Mesothelial cell of epicardium (in vitro differentiated cells): ENCODE results near the gene MPPED1. TPM values are rescaled to one million over a fixed set of nuclear protein-coding genes. Genes with fewer than 3 reads are reported as not detected.

Source experiments
- DNase-seq, 2 experiments: peaks; one replicate each; pipeline ENCODE4 v3.0.0; 2021; ENCODE audit warnings: low spot score in 2 of 2; ENCODE audit not compliant: unreplicated experiment in 2 of 2
- H3K27ac Mint-ChIP-seq: 2 replicates; pipeline ENCODE4 v1.8.0; 2021; ENCODE audit warnings: mixed read lengths
- H3K27me3 Mint-ChIP-seq: 2 replicates; pipeline ENCODE4 v1.8.0; 2021; ENCODE audit warnings: low read depth, mixed read lengths
- H3K36me3 Mint-ChIP-seq: 2 replicates; pipeline ENCODE4 v1.8.0; 2021; ENCODE audit warnings: mixed read lengths
- H3K4me1 Mint-ChIP-seq: 2 replicates; pipeline ENCODE4 v1.8.0; 2021; ENCODE audit warnings: mixed read lengths
- H3K4me3 Mint-ChIP-seq: 2 replicates; pipeline ENCODE4 v1.8.0; 2021; ENCODE audit warnings: mild to moderate bottlenecking, moderate library complexity, mixed read lengths
- H3K9me3 Mint-ChIP-seq: 2 replicates; pipeline ENCODE4 v1.8.0; 2021; ENCODE audit warnings: mixed read lengths
- total RNA-seq: library from RNA; stranded (reverse); gene quantifications from 3 replicates; pipeline ENCODE4 v1.2.1, GENCODE V29; 2021
- TF ChIP-seq, protein P1 (sequence below): fragments of 200-600 bp; sonication (generic); IDR thresholded peaks from one replicate; pipeline ENCODE4 v1.5.0; 2021; ENCODE audit warnings: antibody characterized with exemption; ENCODE audit not compliant: unreplicated experiment

MPPED1 gene
- total RNA-seq, 1 donor from 2014 or later, result 0.76 TPM

DNA sequence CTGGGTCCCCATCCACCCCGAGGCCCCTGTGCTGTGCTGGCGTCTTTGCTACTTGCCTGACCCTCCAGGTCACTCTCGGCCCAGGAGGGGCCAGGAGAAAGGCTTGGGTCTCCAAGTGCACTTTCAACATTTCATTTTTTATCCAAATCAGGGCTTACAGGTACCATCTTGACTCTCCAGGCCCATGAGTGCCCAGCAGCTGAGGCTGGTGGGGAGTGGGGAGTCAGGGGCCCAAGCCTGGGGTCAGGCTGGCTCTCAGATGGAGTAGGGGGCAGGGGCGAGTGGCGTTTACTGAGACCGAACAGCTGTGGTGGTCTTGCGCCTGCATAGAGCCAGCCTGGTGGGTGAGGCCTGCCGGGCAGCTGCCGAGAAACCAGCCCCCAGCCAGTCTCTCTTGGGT, 61.6 kb downstream of the MPPED1 start:
- H3K4me1 Mint-ChIP-seq, result no peaks in the 10 kb centered on the region
- peaks cover 36% of the 10 kb centered on the region for H3K27me3 Mint-ChIP-seq
- no peaks in the 10 kb centered on the region for H3K36me3 Mint-ChIP-seq
- DNase-seq, result no peak
- H3K4me3 Mint-ChIP-seq, result no peak overlapping the region
- H3K9me3 Mint-ChIP-seq, result no peaks in the 10 kb centered on the region
- TF ChIP-seq, protein P1, sequence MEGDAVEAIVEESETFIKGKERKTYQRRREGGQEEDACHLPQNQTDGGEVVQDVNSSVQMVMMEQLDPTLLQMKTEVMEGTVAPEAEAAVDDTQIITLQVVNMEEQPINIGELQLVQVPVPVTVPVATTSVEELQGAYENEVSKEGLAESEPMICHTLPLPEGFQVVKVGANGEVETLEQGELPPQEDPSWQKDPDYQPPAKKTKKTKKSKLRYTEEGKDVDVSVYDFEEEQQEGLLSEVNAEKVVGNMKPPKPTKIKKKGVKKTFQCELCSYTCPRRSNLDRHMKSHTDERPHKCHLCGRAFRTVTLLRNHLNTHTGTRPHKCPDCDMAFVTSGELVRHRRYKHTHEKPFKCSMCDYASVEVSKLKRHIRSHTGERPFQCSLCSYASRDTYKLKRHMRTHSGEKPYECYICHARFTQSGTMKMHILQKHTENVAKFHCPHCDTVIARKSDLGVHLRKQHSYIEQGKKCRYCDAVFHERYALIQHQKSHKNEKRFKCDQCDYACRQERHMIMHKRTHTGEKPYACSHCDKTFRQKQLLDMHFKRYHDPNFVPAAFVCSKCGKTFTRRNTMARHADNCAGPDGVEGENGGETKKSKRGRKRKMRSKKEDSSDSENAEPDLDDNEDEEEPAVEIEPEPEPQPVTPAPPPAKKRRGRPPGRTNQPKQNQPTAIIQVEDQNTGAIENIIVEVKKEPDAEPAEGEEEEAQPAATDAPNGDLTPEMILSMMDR, result no peak
- no peak overlapping the region for H3K27ac Mint-ChIP-seq

DNA sequence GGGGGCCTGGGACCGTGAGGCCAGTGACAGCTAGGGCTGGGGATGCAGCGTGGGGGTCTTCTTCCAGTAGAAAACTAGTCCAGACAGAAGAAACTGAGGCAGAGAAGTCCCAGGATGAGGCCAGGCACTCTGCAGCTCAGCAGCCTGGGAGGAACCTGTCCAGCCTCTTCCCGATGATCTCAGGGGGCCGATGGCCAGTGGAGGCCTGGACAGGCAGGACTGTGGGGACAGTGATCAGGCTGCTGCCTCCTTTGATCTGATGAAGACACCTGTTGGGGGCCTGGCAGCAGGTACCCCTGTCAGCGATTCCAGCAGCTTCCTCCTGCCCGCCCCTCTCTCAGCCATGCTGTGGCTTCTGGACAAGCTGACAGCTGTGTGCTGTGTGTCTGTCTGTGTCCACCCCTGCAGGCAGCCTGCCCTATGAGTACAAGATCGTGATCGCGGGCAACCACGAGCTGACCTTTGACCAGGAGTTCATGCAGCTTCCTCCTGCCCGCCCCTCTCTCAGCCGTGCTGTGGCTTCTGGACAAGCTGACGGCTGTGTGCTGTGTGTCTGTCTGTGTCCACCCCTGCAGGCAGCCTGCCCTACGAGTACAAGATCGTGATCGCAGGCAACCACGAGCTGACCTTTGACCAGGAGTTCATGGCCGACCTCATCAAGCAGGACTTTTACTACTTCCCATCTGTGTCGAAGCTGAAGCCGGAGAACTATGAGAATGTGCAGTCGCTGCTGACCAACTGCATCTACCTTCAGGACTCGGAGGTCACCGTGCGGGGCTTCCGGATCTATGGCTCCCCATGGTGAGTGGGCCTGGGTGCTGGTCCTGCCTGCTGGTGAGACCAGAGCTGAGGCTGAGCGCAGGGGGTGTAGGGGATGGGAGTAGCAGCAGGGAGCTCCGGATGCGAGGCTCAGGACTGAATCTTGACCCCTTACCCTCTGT, 62.6 kb downstream of the MPPED1 start:
- DNase-seq, result no peak
- Mint-ChIP-seq H3K27ac (no peak overlapping the region), H3K4me1 (no peaks in the 10 kb centered on the region), H3K27me3 (peaks cover 26% of the 10 kb centered on the region), H3K9me3 (no peaks in the 10 kb centered on the region), H3K4me3 (no peak overlapping the region), H3K36me3 (no peaks in the 10 kb centered on the region)
- TF ChIP-seq, protein P1, result no peak

DNA sequence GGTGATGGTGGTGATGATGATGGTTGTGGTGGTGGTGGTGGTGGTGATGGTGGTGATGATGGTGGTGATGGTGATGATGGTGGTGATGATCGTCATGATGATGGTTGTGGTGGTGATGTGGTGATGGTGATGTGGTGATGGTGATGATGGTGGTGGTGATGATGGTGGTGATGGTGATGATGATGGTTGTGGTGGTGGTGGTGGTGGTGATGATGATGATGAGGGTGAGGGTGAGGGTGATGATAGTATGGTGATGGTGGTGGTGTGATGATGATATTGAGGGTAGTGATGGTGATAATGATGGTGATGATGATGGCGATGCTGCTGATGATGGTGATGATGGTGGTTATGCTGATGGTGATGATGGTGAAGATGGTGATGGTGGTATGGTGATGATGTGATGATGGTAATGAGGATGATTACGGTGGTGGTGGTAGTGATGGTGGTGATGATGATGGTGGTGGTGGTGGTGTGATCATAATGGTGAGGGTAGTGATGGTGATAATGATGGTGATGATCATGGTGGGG, 63.8 kb downstream of the MPPED1 start:
- H3K9me3 Mint-ChIP-seq, result no peaks in the 10 kb centered on the region
- no peaks in the 10 kb centered on the region for H3K36me3 Mint-ChIP-seq
- H3K4me1 Mint-ChIP-seq, result no peaks in the 10 kb centered on the region
- H3K4me3 Mint-ChIP-seq, result no peak overlapping the region
- TF ChIP-seq, protein P1, result no peak
- no peak overlapping the region for H3K27ac Mint-ChIP-seq
- DNase-seq, result no peak
- peaks cover 15% of the 10 kb centered on the region for H3K27me3 Mint-ChIP-seq

- H3K9me3 Mint-ChIP-seq, result no peaks in the 10 kb centered on the region
- no peak overlapping the region for H3K27ac Mint-ChIP-seq
- TF ChIP-seq, protein P1, result no peak
- H3K27me3 Mint-ChIP-seq, result peaks cover 10% of the 10 kb centered on the region
- H3K4me3 Mint-ChIP-seq, result no peak overlapping the region
- H3K4me1 Mint-ChIP-seq, result no peaks in the 10 kb centered on the region
- no peak for DNase-seq
- no peaks in the 10 kb centered on the region for H3K36me3 Mint-ChIP-seq
Measured at GRCh38 chr22:43476341-43476740, 64.5 kb downstream of the MPPED1 start.

GRCh38 chr22:43476751-43477725, 65.2 kb downstream of the MPPED1 start:
- Mint-ChIP-seq H3K27me3 (peaks cover 10% of the 10 kb centered on the region), H3K9me3 (no peaks in the 10 kb centered on the region), H3K4me1 (no peaks in the 10 kb centered on the region), H3K27ac (no peak overlapping the region), H3K36me3 (no peaks in the 10 kb centered on the region), H3K4me3 (no peak overlapping the region)
- DNase-seq, result no peak
- TF ChIP-seq, protein P1, result no peak
